Measurements from ENCODE around the gene COPZ1. TPM values are rescaled to one million over a fixed set of nuclear protein-coding genes. Genes with fewer than 3 reads are reported as not detected.

Gene COPZ1
- total and polyA plus RNA-seq, 2 donors (not counting 1 experiment from before 2014, with no cell fraction given): 97.9 to 305 TPM

DNA sequence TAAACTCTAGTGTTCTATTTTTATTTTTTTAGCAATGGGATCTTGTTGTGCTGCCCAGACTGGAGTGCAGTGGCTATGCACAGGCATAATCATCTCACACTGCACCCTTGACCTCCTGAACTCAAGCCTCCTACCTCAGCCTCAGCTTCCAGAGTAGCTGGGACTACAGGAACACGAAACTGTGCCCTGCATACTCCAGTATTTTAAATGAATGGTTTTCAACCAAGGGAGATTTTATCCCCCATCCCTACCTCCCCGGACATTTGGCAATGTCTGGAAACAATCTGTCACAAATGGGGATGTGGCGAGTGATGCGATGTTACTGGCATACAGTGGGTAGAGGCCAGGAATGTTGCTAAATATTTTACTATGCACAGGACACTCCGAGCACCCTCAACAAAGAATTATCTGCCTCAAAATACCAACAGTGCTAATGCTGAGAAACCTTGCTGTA is 47.1 kb upstream of the COPZ1 start:
- Histone ChIP-seq H3K4me3 (replicated peaks in 1 of 4; ENCODE audit: control extremely low read depth in 1 of 4, insufficient read depth in 1 of 4, low read depth in 3 of 4, low read length in 4 of 4) (peak overlapping the region; percentile 69 to 93 (median 80)), H4K20me1 (ENCODE audit: control insufficient read depth, extremely low read depth, insufficient read depth, low read length) (no peaks in the 10 kb centered on the region), H3K9me3 (ENCODE audit: control insufficient read depth, insufficient read depth, low read depth, low read length) (no peaks in the 10 kb centered on the region), H3K27me3 (ENCODE audit: control insufficient read depth, insufficient read depth, low read length) (no peaks in the 10 kb centered on the region), H3K9ac (ENCODE audit: insufficient read depth, low read length) (no peak overlapping the region), H3K27ac (ENCODE audit: insufficient read depth, low read length) (peak overlapping the region; percentile 99), H2AFZ (ENCODE audit: low read length) (no peak overlapping the region), H3K79me2 (ENCODE audit: control insufficient read depth, insufficient read depth, low read length) (peaks cover 85% of the 10 kb centered on the region), H3K4me2 (ENCODE audit: extremely low read depth, insufficient read depth, low read length) (peak overlapping the region; percentile 76), H3K36me3 (ENCODE audit: control insufficient read depth, insufficient read depth, low read length) (peaks cover 8% of the 10 kb centered on the region), H3K4me1 (ENCODE audit: control insufficient read depth, extremely low read depth, insufficient read depth, low read length) (peaks cover 3% of the 10 kb centered on the region)
- TF ChIP-seq EZH2 (IDR thresholded peaks at IDR 0.05; ENCODE audit: low read length, missing control alignments): no peak
- TF ChIP-seq, protein P1, sequence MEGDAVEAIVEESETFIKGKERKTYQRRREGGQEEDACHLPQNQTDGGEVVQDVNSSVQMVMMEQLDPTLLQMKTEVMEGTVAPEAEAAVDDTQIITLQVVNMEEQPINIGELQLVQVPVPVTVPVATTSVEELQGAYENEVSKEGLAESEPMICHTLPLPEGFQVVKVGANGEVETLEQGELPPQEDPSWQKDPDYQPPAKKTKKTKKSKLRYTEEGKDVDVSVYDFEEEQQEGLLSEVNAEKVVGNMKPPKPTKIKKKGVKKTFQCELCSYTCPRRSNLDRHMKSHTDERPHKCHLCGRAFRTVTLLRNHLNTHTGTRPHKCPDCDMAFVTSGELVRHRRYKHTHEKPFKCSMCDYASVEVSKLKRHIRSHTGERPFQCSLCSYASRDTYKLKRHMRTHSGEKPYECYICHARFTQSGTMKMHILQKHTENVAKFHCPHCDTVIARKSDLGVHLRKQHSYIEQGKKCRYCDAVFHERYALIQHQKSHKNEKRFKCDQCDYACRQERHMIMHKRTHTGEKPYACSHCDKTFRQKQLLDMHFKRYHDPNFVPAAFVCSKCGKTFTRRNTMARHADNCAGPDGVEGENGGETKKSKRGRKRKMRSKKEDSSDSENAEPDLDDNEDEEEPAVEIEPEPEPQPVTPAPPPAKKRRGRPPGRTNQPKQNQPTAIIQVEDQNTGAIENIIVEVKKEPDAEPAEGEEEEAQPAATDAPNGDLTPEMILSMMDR (conservative IDR thresholded peaks at IDR 0.05 in 1 of 2, IDR thresholded peaks at IDR 0.05 in 1 of 2; ENCODE audit: low read depth in 1 of 2, low read length in 2 of 2): no peak
- DNase-seq (ENCODE audit: low read depth in 2 of 2): peak; percentile 17 to 61

DNA sequence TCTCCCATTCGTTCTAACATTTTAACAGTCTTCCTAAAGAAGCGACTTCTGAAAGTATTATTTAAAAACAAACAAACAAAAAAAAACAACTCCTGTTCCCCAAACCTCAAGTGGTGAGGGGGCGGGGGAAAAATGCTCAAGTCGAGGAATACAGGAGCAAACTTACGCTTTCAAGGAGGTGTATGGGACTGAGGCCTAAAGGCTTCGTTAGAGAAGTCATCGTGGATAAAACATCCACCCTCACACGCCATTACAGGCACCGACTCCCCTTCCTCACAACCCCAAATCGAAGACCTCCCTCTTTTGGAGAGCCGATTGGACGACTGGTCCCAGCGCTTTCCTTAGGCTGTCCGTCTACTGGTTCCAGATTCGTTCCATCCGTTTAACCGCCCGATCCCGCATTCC is 45.7 kb upstream of the COPZ1 start:
- Histone ChIP-seq H3K27ac (ENCODE audit: insufficient read depth, low read length) (peak overlapping the region; percentile 99), H3K27me3 (ENCODE audit: control insufficient read depth, insufficient read depth, low read length) (no peaks in the 10 kb centered on the region), H3K4me1 (ENCODE audit: control insufficient read depth, extremely low read depth, insufficient read depth, low read length) (peaks cover 6% of the 10 kb centered on the region), H2AFZ (ENCODE audit: low read length) (no peak overlapping the region), H3K4me2 (ENCODE audit: extremely low read depth, insufficient read depth, low read length) (peak overlapping the region; percentile 76), H3K36me3 (ENCODE audit: control insufficient read depth, insufficient read depth, low read length) (peaks cover 10% of the 10 kb centered on the region), H3K9me3 (ENCODE audit: control insufficient read depth, insufficient read depth, low read depth, low read length) (no peaks in the 10 kb centered on the region), H3K9ac (ENCODE audit: insufficient read depth, low read length) (peak overlapping the region; percentile 62), H3K79me2 (ENCODE audit: control insufficient read depth, insufficient read depth, low read length) (peaks cover 86% of the 10 kb centered on the region), H3K4me3 (replicated peaks in 1 of 4; ENCODE audit: control extremely low read depth in 1 of 4, insufficient read depth in 1 of 4, low read depth in 3 of 4, low read length in 4 of 4) (peak overlapping the region; percentile 69 to 93 (median 80)), H4K20me1 (ENCODE audit: control insufficient read depth, extremely low read depth, insufficient read depth, low read length) (peaks cover 3% of the 10 kb centered on the region)
- TF ChIP-seq EZH2 (IDR thresholded peaks at IDR 0.05; ENCODE audit: low read length, missing control alignments): no peak
- TF ChIP-seq, protein P1 (conservative IDR thresholded peaks at IDR 0.05 in 1 of 2, IDR thresholded peaks at IDR 0.05 in 1 of 2; ENCODE audit: low read depth in 1 of 2, low read length in 2 of 2): no peak
- no peak for DNase-seq (ENCODE audit: low read depth in 2 of 2)

DNA sequence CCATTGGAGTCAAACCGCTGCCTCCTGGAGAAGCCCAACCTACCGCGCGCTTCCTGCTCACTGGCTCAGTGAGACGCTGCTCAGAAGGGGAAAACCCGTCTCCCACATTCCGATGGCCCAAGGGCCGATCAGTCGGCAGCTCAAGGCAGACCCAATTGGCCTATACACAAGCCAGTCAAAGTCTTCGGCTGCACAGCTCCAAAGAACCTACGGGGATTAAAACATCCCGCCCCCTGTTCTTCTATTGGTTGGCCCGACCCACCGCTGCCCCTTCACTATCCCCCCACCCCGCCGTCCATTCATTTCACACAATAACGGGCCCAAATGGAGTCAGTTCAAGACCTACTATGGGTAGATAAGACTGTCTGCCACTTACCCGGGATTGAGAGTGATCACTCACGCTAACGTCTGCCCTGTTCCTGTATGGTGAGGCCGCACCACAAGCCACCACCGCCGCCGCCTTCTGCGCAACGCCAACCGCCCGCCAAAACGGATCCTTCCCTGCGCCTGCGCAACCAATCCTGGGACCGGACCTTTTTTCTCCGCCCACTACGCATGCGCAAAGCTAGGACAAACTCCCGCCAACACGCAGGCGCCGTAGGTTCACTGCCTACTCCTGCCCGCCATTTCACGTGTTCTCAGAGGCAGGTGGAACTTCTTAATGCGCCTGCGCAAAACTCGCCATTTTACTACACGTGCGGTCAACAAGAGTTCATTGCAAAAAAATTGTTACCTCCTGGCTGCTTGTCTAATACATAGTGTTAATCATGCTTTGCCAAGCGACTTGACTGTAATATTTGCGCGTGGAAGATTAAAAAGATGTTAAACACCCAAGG is 45.1 kb upstream of the COPZ1 start, which contains the start of gene CBX5:
TSS of gene CBX5 (minus strand) at position 491 of the 836 bp plus-strand sequence. CDS start 22,472 bp downstream, outside the sequence.
- no peak for TF ChIP-seq EZH2 (IDR thresholded peaks at IDR 0.05; ENCODE audit: low read length, missing control alignments)
- TF ChIP-seq, protein P1 (conservative IDR thresholded peaks at IDR 0.05 in 1 of 2, IDR thresholded peaks at IDR 0.05 in 1 of 2; ENCODE audit: low read depth in 1 of 2, low read length in 2 of 2): no peak
- peaks cover 10% of the 10 kb centered on the region for H3K36me3 ChIP-seq (ENCODE audit: control insufficient read depth, insufficient read depth, low read length)
- peak within 1 kb of the TSS; percentile 81 to 99 (median 94) for H3K4me3 ChIP-seq (replicated peaks in 1 of 4; ENCODE audit: control extremely low read depth in 1 of 4, insufficient read depth in 1 of 4, low read depth in 3 of 4, low read length in 4 of 4)

More for the DNA sequence above, 45.1 kb upstream of the COPZ1 start, which contains the start of gene CBX5:
- Histone ChIP-seq H3K4me1 (ENCODE audit: control insufficient read depth, extremely low read depth, insufficient read depth, low read length) (peaks cover 6% of the 10 kb centered on the region), H3K27me3 (ENCODE audit: control insufficient read depth, insufficient read depth, low read length) (no peaks in the 10 kb centered on the region), H4K20me1 (ENCODE audit: control insufficient read depth, extremely low read depth, insufficient read depth, low read length) (peaks cover 3% of the 10 kb centered on the region), H2AFZ (ENCODE audit: low read length) (peak within 1 kb of the TSS; percentile 94), H3K27ac (ENCODE audit: insufficient read depth, low read length) (peak within 1 kb of the TSS; percentile 99), H3K9ac (ENCODE audit: insufficient read depth, low read length) (peak within 1 kb of the TSS; percentile 89), H3K4me2 (ENCODE audit: extremely low read depth, insufficient read depth, low read length) (peak within 1 kb of the TSS; percentile 96), H3K79me2 (ENCODE audit: control insufficient read depth, insufficient read depth, low read length) (peaks cover 83% of the 10 kb centered on the region), H3K9me3 (ENCODE audit: control insufficient read depth, insufficient read depth, low read depth, low read length) (no peaks in the 10 kb centered on the region)
- DNase-seq (ENCODE audit: low read depth in 2 of 2): peak; percentile 100
